Measurements from ENCODE around the gene CENPV.

GRCh38 chr17:16298140-16298662 is 55.1 kb downstream of the CENPV start:
- TF ChIP-seq CTCF (conservative IDR thresholded peaks at IDR 0.05; ENCODE audit: low read length) (no peak), EZH2phosphoT487 (IDR thresholded peaks at IDR 0.05; ENCODE audit: borderline replicate concordance) (no peak)
